Tibial nerve (tissue), 4 donors: ENCODE results near the gene MYL9. TPM values are rescaled to one million over a fixed set of nuclear protein-coding genes. Genes with fewer than 3 reads are reported as not detected.
A peak's percentile ranks its signal among the peaks of the same experiment; 100 is the strongest.

Experiments used
- DNase-seq, 2 donors: peaks; one replicate each; pipeline ENCODE4 v3.0.0-alpha.2; 2019; ENCODE audit warnings: low spot score in 2 of 2
- H3K27ac ChIP-seq, 4 donors: fragments of 200-600 bp; sonication (generic) in 3 of 4; one replicate each; pipeline ENCODE4 v1.5.1; 2017 to 2019; ENCODE audit warnings: mild to moderate bottlenecking in 1 of 4
- H3K27me3 ChIP-seq, 2 donors: fragments of 200-600 bp; sonication (generic) in 1 of 2; one replicate each; pipeline versions ENCODE4 v1.5.1 to v1.6.0; 2017 to 2019
- H3K36me3 ChIP-seq, 3 donors: fragments of 200-600 bp; sonication (generic); one replicate each; pipeline ENCODE4 v1.5.1; 2018 to 2019
- H3K4me1 ChIP-seq, 4 donors: fragments of 200-600 bp; sonication (generic) in 3 of 4; one replicate each; pipeline ENCODE4 v1.5.1; 2017 to 2019
- H3K4me3 ChIP-seq, 4 donors: fragments of 200-600 bp; sonication (generic) in 3 of 4; one replicate each; pipeline ENCODE4 v1.5.1; 2017 to 2019; ENCODE audit warnings: mild to moderate bottlenecking in 1 of 4, moderate library complexity in 1 of 4
- H3K9me3 ChIP-seq, 4 donors: fragments of 200-600 bp; sonication (generic) in 3 of 4; one replicate each; pipeline ENCODE4 v1.5.1; 2017 to 2019
- CTCF ChIP-seq, 5 experiments: fragments of 200-600 bp in 3 of 5; fragments of 450-650 bp in 2 of 5; sonication (generic) in 3 of 5; IDR thresholded peaks; one replicate each; pipeline ENCODE4 v1.5.1; 2016 to 2019; ENCODE audit warnings: antibody characterized with exemption in 5 of 5, mild to moderate bottlenecking in 3 of 5, moderate library complexity in 2 of 5
- EP300 ChIP-seq, 2 donors: sonication (generic); formaldehyde crosslinking; IDR thresholded peaks; one replicate each; pipeline ENCODE4 v1.6.1; 2017; ENCODE audit warnings: antibody characterized with exemption in 2 of 2, mild to moderate bottlenecking in 1 of 2
- WGBS, 2 donors: methylation state at CpG; one replicate each; pipeline ENCODE4 v1.1.5; 2018; 5-methylcytosine and 5-hydroxymethylcytosine counted together
- total RNA-seq, 4 donors: library from RNA; depleted of rRNA; stranded (reverse); fragments of >200 nt; gene quantifications; one replicate each; pipeline ENCODE4 v1.1.0, GENCODE V29; 2016

The MYL9 gene
- total RNA-seq, 4 donors from 2014 or later: 140 to 245 (median 219) TPM

GRCh38 chr20:36548006-36548315 is 6.6 kb downstream of the MYL9 start:
- H3K27me3 ChIP-seq: no peaks in the 10 kb centered on the region
- peak overlapping the region in 1 of 4 donors; percentile 2 for H3K27ac ChIP-seq
- 62 to 66% methylated on average over 9 to 12 of the region's 12 CpGs for WGBS, 2 donors
- H3K4me3 ChIP-seq: no peak overlapping the region
- peaks cover 0 to 61% (median 19%) of the 10 kb centered on the region in 4 donors for H3K4me1 ChIP-seq
- H3K36me3 ChIP-seq: peaks cover 0 to 50% (median 0%) of the 10 kb centered on the region in 3 donors
- peak in 1 of 5 experiments; percentile 13 for TF ChIP-seq CTCF (IDR thresholded peaks at IDR 0.05)
- no peak for TF ChIP-seq EP300 (IDR thresholded peaks at IDR 0.05)
- DNase-seq: no peak
- no peaks in the 10 kb centered on the region for H3K9me3 ChIP-seq

GRCh38 chr20:36548704-36549627 is 7.6 kb downstream of the MYL9 start:
- peaks cover 0 to 50% (median 0%) of the 10 kb centered on the region in 3 donors for H3K36me3 ChIP-seq
- peak overlapping the region in 2 of 4 donors; percentile 69 for H3K27ac ChIP-seq

GRCh38 chr20:36549628-36549941 is 8.3 kb downstream of the MYL9 start:
- 64 to 93% methylated on average over 5 to 8 of the region's 9 CpGs for WGBS, 2 donors
- peaks cover 0 to 50% (median 0%) of the 10 kb centered on the region in 3 donors for H3K36me3 ChIP-seq
- no peak overlapping the region for H3K4me3 ChIP-seq
- no peaks in the 10 kb centered on the region for H3K9me3 ChIP-seq
- peaks cover 0 to 45% (median 6%) of the 10 kb centered on the region in 4 donors for H3K4me1 ChIP-seq
- H3K27me3 ChIP-seq: no peaks in the 10 kb centered on the region
- TF ChIP-seq CTCF (IDR thresholded peaks at IDR 0.05) (no peak), EP300 (IDR thresholded peaks at IDR 0.05) (peak in 1 of 2 donors; percentile 37)
- H3K27ac ChIP-seq: peak overlapping the region in 3 of 4 donors; percentile 17 to 69 (median 69)
- DNase-seq: no peak

More at GRCh38 chr20:36548704-36549627, 7.6 kb downstream of the MYL9 start:
- DNase-seq: no peak
- no peak for TF ChIP-seq CTCF (IDR thresholded peaks at IDR 0.05)
- TF ChIP-seq EP300 (IDR thresholded peaks at IDR 0.05): peak in 1 of 2 donors; percentile 37
- H3K4me3 ChIP-seq: no peak overlapping the region
- H3K9me3 ChIP-seq: no peaks in the 10 kb centered on the region
- H3K27me3 ChIP-seq: no peaks in the 10 kb centered on the region
- peaks cover 0 to 51% (median 9%) of the 10 kb centered on the region in 4 donors for H3K4me1 ChIP-seq
- 75 to 78% methylated on average over 23 of the region's 23 CpGs for WGBS, 2 donors

- H3K27ac ChIP-seq: peak overlapping the region; percentile 16 to 69 (median 43)
- no peaks in the 10 kb centered on the region for H3K9me3 ChIP-seq
- no peak for TF ChIP-seq CTCF (IDR thresholded peaks at IDR 0.05)
- TF ChIP-seq EP300 (IDR thresholded peaks at IDR 0.05): peak in 1 of 2 donors; percentile 10
- H3K27me3 ChIP-seq: no peaks in the 10 kb centered on the region
- peaks cover 0 to 45% (median 0%) of the 10 kb centered on the region in 3 donors for H3K36me3 ChIP-seq
- 63 to 66% methylated on average over 10 to 13 of the region's 16 CpGs for WGBS, 2 donors
- no peak overlapping the region for H3K4me3 ChIP-seq
- no peak for DNase-seq
- H3K4me1 ChIP-seq: peaks cover 0 to 40% (median 3%) of the 10 kb centered on the region in 4 donors
Measured at GRCh38 chr20:36549942-36550789, 8.8 kb downstream of the MYL9 start.
